ENCODE measurements around the gene EFNA5. TPM values are rescaled to one million over a fixed set of nuclear protein-coding genes. Genes with fewer than 3 reads are reported as not detected.

Gene EFNA5
- total RNA-seq, 1 experiment from 2014 or later, result 0.22 TPM

GRCh38 chr5:107342371-107342770 is 328.4 kb downstream of the EFNA5 start:
- BruUV-seq (replicated peaks), result no TSS peak
- no peak overlapping the region for H3K4me2 ChIP-seq (ENCODE audit: low read length)
- DNase-seq (ENCODE audit: low read depth, low spot score), result no peak
- H3K4me3 ChIP-seq (replicated peaks in 1 of 2; ENCODE audit: low read depth in 1 of 2, low read length in 2 of 2), result no peak overlapping the region
- H3K27ac ChIP-seq (ENCODE audit: low read depth, low read length), result no peak overlapping the region
- H3K9ac ChIP-seq (ENCODE audit: low read length), result no peak overlapping the region
- H3K79me2 ChIP-seq (ENCODE audit: insufficient read depth, low read length), result no peaks in the 10 kb centered on the region
- ChIA-PET POLR2A (no interaction called here), CTCF (no interaction called here), RAD21 (ENCODE audit: low non-redundant PET in 1 of 2, low total read pairs in 2 of 2, uncharacterized antibody in 2 of 2, unreplicated experiment in 2 of 2) (no interaction called here)
- H3K36me3 ChIP-seq (ENCODE audit: control insufficient read depth in 1 of 2, insufficient read depth in 2 of 2, low read length in 2 of 2), result no peaks in the 10 kb centered on the region
- peaks cover 0 to 6% of the 10 kb centered on the region in 2 experiments; a peak in 2 of 4 replicates for H3K9me3 ChIP-seq (ENCODE audit: control insufficient read depth in 1 of 2, insufficient read depth in 1 of 2, low read depth in 1 of 2, low read length in 2 of 2)
- no peaks in the 10 kb centered on the region for H4K20me1 ChIP-seq (ENCODE audit: insufficient read depth)
- intact Hi-C loops (cut with micrococcal nuclease), result no loop called here
- H3K27me3 ChIP-seq (ENCODE audit: insufficient read depth, low read length), result no peaks in the 10 kb centered on the region
- H2AFZ ChIP-seq (ENCODE audit: low read depth, low read length, poor library complexity, severe bottlenecking), result no peak overlapping the region
- no peak for ATAC-seq
- no peaks in the 10 kb centered on the region for H3K9me2 ChIP-seq (ENCODE audit: insufficient read depth)
- H3K4me1 ChIP-seq (ENCODE audit: control insufficient read depth in 1 of 2, insufficient read depth in 2 of 2, low read length in 2 of 2), result peaks cover 0 to 4% of the 10 kb centered on the region in 2 experiments; a peak in 2 of 4 replicates
- no peak for TF ChIP-seq REST (IDR thresholded peaks at IDR 0.05; ENCODE audit: low read depth)
- no peak for TF ChIP-seq EZH2 (IDR thresholded peaks at IDR 0.05)
- TF ChIP-seq SIN3A (IDR thresholded peaks at IDR 0.05; ENCODE audit: low read depth), result no peak
- TF ChIP-seq SRF (IDR thresholded peaks at IDR 0.05; ENCODE audit: low read depth), result no peak
- TF ChIP-seq MAX (IDR thresholded peaks at IDR 0.05), result no peak
- TF ChIP-seq RAD21 (IDR thresholded peaks at IDR 0.05; ENCODE audit: low read depth), result no peak
- TF ChIP-seq ATF3 (IDR thresholded peaks at IDR 0.05), result no peak
- TF ChIP-seq POLR2AphosphoS5 (IDR thresholded peaks at IDR 0.05; ENCODE audit: low read depth, low read length), result no peak
- TF ChIP-seq ELF1 (IDR thresholded peaks at IDR 0.05; ENCODE audit: borderline replicate concordance, low read depth), result no peak
- no peak for TF ChIP-seq ZFX (IDR thresholded peaks at IDR 0.05)
- TF ChIP-seq ZNF274 (IDR thresholded peaks at IDR 0.05; ENCODE audit: low read depth, low read length), result no peak
- no peak for TF ChIP-seq CBX3 (IDR thresholded peaks at IDR 0.05; ENCODE audit: low read depth)
- TF ChIP-seq CEBPB (IDR thresholded peaks at IDR 0.05; ENCODE audit: low read depth), result no peak
- no peak for TF ChIP-seq ZBTB33 (IDR thresholded peaks at IDR 0.05; ENCODE audit: extremely low read depth, insufficient replicate concordance, low read length)
- TF ChIP-seq YY1 (IDR thresholded peaks at IDR 0.05; ENCODE audit: extremely low read depth, insufficient replicate concordance, low read depth, low read length), result no peak
- no peak for TF ChIP-seq TCF7L2 (IDR thresholded peaks at IDR 0.05; ENCODE audit: borderline replicate concordance, extremely low read depth, insufficient read depth, insufficient read length)
- no peak for TF ChIP-seq CTCF (IDR thresholded peaks at IDR 0.05 in 2 of 3, conservative IDR thresholded peaks at IDR 0.05 in 1 of 3; ENCODE audit: borderline replicate concordance in 1 of 3, insufficient read depth in 1 of 3, low read depth in 2 of 3, low read length in 2 of 3)
- TF ChIP-seq SP1 (IDR thresholded peaks at IDR 0.05; ENCODE audit: low read depth), result no peak
